WTC11 (cell line): ENCODE measurements around the gene ADRA2C. TPM values are rescaled to one million over a fixed set of nuclear protein-coding genes. Genes with fewer than 3 reads are reported as not detected.

ENCODE experiments used
- ATAC-seq: fragments of 200-7000 bp; cut with Tn5 transposase; 2 replicates; pipeline ENCODE4 v1.10.0; 2021; ENCODE audit warnings: mild to moderate bottlenecking, moderate library complexity
- Bru-seq: library from RNA; stranded (reverse); fragments of 400-500 nt; gene quantifications from one replicate; lab custom pipeline; 2021; lab: Mats Ljungman, UMichigan
- CTCF ChIA-PET: fragments of 300-600 bp; sonication (Branson Sonifier 250); formaldehyde crosslinking; loops from one replicate; lab custom pipeline; 2021; ENCODE audit warnings: antibody characterized with exemption; lab: Charles Lee
- POLR2A ChIA-PET: fragments of 350-600 bp; sonication (Branson Sonifier 250); formaldehyde crosslinking; loops from one replicate; lab custom pipeline; 2021; ENCODE audit warnings: antibody characterized with exemption; lab: Charles Lee
- DNase-seq: peaks from one replicate; pipeline ENCODE4 v3.0.0; 2021; ENCODE audit warnings: low spot score
- H3K27ac Mint-ChIP-seq: 2 replicates; pipeline ENCODE4 v1.8.0; 2021; ENCODE audit warnings: mixed read lengths
- H3K27me3 Mint-ChIP-seq: 2 replicates; pipeline ENCODE4 v1.8.0; 2021; ENCODE audit warnings: low read depth, mild to moderate bottlenecking, moderate library complexity, mixed read lengths
- H3K36me3 Mint-ChIP-seq: 2 replicates; pipeline ENCODE4 v1.8.0; 2021; ENCODE audit warnings: mixed read lengths
- H3K4me1 Mint-ChIP-seq: 2 replicates; pipeline ENCODE4 v1.8.0; 2022; ENCODE audit warnings: mixed read lengths
- H3K4me3 Mint-ChIP-seq: 2 replicates; pipeline ENCODE4 v1.8.0; 2021; ENCODE audit warnings: mild to moderate bottlenecking, moderate library complexity, mixed read lengths
- H3K9me3 Mint-ChIP-seq: 2 replicates; pipeline ENCODE4 v1.8.0; 2021; ENCODE audit warnings: mixed read lengths
- FOXP1 ChIP-seq: sonication (generic); formaldehyde crosslinking; IDR thresholded peaks from 2 replicates; pipeline ENCODE4 v1.8.0; 2022; ENCODE audit warnings: missing genetic modification reagents, mild to moderate bottlenecking, moderate library complexity, borderline replicate concordance
- MYBL2 ChIP-seq: sonication (generic); formaldehyde crosslinking; IDR thresholded peaks from 2 replicates; pipeline ENCODE4 v1.8.1; 2023; ENCODE audit warnings: mild to moderate bottlenecking, moderate library complexity, missing genetic modification reagents
- NFATC4 ChIP-seq: fragments of 250-450 bp; sonication (Bioruptor Pico); IDR thresholded peaks from 2 replicates; pipeline ENCODE4 v1.9.0; 2021; ENCODE audit warnings: mild to moderate bottlenecking
- NR2C2 ChIP-seq: sonication (generic); formaldehyde crosslinking; IDR thresholded peaks from 2 replicates; pipeline ENCODE4 v1.8.0; 2022; ENCODE audit warnings: mild to moderate bottlenecking, missing genetic modification reagents
- NR3C1 ChIP-seq: sonication (generic); formaldehyde crosslinking; conservative IDR thresholded peaks from 2 replicates; pipeline ENCODE4 v1.8.1; 2023; ENCODE audit warnings: low read depth, mild to moderate bottlenecking, missing genetic modification reagents
- PRRX2 ChIP-seq: fragments of 250-450 bp; sonication (Bioruptor Pico); IDR thresholded peaks from 2 replicates; pipeline ENCODE4 v1.8.0; 2021; ENCODE audit warnings: mild to moderate bottlenecking
- ZNF138 ChIP-seq: sonication (generic); formaldehyde crosslinking; conservative IDR thresholded peaks from 2 replicates; pipeline ENCODE4 v1.8.1; 2022; ENCODE audit warnings: mild to moderate bottlenecking, moderate library complexity, missing genetic modification reagents
- ZNF263 ChIP-seq: sonication (generic); formaldehyde crosslinking; IDR thresholded peaks from 2 replicates; pipeline ENCODE4 v1.8.1; 2022; ENCODE audit warnings: low read depth, mild to moderate bottlenecking, moderate library complexity, missing genetic modification reagents
- long read RNA-seq, 3 experiments: library from RNA in 1 of 3; library from capped mRNA in 1 of 3; library from polyadenylated mRNA in 1 of 3; unstranded in 2 of 3; stranded (forward) in 1 of 3; transcript quantifications; one replicate each; pipeline ENCODE4 v2.0.0, GENCODE V29; 2021
- total RNA-seq: library from RNA; stranded (reverse); gene quantifications from 3 replicates; pipeline ENCODE4 v1.2.3, GENCODE V29; 2021
- TF ChIP-seq, protein P1 (sequence below): fragments of 250-450 bp; sonication (Bioruptor Pico); conservative IDR thresholded peaks from 2 replicates; pipeline ENCODE4 v1.9.0; 2021; ENCODE audit warnings: mild to moderate bottlenecking
- TF ChIP-seq, protein P2 (sequence below): sonication (generic); formaldehyde crosslinking; IDR thresholded peaks from 2 replicates; pipeline ENCODE4 v1.8.0; 2022; ENCODE audit warnings: mild to moderate bottlenecking, missing genetic modification reagents
- TF ChIP-seq, protein P3 (sequence below): sonication (generic); formaldehyde crosslinking; IDR thresholded peaks from 2 replicates; pipeline ENCODE4 v1.8.1; 2022; ENCODE audit warnings: missing genetic modification reagents, borderline replicate concordance
- TF ChIP-seq, protein P4 (sequence below): sonication (generic); formaldehyde crosslinking; IDR thresholded peaks from 2 replicates; pipeline ENCODE4 v1.8.1; 2022; ENCODE audit warnings: low read depth, mild to moderate bottlenecking, moderate library complexity, missing genetic modification reagents, borderline replicate concordance
- TF ChIP-seq, protein P5 (sequence below): sonication (generic); formaldehyde crosslinking; IDR thresholded peaks from 2 replicates; pipeline ENCODE4 v1.8.1; 2023; ENCODE audit warnings: mild to moderate bottlenecking, missing genetic modification reagents, moderate library complexity
- TF ChIP-seq, protein P6 (sequence below): fragments of 250-450 bp; sonication (Bioruptor Pico); IDR thresholded peaks from 2 replicates; pipeline ENCODE4 v1.9.0; 2021; ENCODE audit warnings: mild to moderate bottlenecking

Gene ADRA2C
- total RNA-seq (19.8 to 21.8 TPM (median 20.7 TPM) in 3 replicates), Bru-seq, nascent RNA (percentile 39 among the genes with signal in this experiment)
- long read RNA-seq, experiment 1, transcript ADRA2C-201 (1 exons, 2,129 nt): major isoform, 71 of 71 reads
- long read RNA-seq, experiment 1, partial matches to known transcripts: 0 of 71 reads
- long read RNA-seq, experiment 1, other reads (novel, unspliced or antisense): 0 of 71 reads
- long read RNA-seq, experiment 2, transcript ADRA2C-201 (1 exons, 2,129 nt): major isoform, 39 of 39 reads
- long read RNA-seq, experiment 2, partial matches to known transcripts: 0 of 39 reads
- long read RNA-seq, experiment 2, other reads (novel, unspliced or antisense): 0 of 39 reads
- long read RNA-seq, experiment 3: 0 reads

DNA sequence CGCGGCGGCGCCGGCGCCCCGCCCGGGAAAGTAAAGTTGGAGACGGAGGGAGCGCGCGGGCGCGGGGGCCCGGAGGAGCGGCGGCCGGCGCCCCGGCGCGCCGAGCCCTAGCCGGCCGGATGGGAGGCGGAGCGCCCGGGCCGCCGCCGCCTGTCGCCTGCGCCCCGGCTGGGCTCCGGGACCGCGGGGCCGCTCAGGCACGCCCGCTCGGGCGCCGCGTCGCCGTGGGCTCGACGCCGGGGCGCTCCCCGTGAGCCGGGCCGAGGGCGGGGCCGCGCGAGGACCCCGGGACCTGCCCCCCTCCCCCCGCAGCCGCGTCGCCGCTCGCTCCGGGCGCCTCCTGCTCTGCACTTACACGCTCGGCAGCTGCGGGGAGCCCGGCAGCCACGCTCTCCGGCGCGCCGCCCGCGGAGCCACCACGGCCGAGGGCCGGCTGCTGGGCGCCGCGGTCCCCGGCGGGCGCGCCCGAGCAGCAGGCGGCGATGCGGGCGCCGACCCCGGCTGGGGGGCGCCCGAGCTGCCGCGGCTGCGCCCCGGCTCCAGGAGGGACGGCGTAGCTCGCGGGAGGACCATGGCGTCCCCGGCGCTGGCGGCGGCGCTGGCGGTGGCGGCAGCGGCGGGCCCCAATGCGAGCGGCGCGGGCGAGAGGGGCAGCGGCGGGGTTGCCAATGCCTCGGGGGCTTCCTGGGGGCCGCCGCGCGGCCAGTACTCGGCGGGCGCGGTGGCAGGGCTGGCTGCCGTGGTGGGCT lies at the start of gene ADRA2C:
TSS of gene ADRA2C (plus strand) at position 350 of the 749 bp plus-strand sequence. CDS start at position 572, 222 bp downstream.
- Mint-ChIP-seq H3K27ac (peak within 1 kb of the TSS; percentile 89; the same call in 1 of the 2 replicates), H3K4me3 (peak within 1 kb of the TSS; percentile 89), H3K9me3 (no peaks in the 10 kb centered on the region), H3K27me3 (peaks cover 37% of the 10 kb centered on the region), H3K4me1 (peaks cover 16% of the 10 kb centered on the region), H3K36me3 (no peaks in the 10 kb centered on the region)
- ATAC-seq: no peak
- ChIA-PET POLR2A (interaction anchor here (0.8 kb wide), 1 partner anchor 96 kb away, joined by 3 read pairs; no protein-coding TSS in a partner anchor), CTCF (interaction anchor here (0.7 to 6.6 kb wide), 23 partner anchors 12 to 396 kb away, joined by 3 to 96 read pairs (median 7); no protein-coding TSS in a partner anchor)
- TF ChIP-seq MYBL2 (CRISPR knock-in tag): no peak
- TF ChIP-seq, protein P1, sequence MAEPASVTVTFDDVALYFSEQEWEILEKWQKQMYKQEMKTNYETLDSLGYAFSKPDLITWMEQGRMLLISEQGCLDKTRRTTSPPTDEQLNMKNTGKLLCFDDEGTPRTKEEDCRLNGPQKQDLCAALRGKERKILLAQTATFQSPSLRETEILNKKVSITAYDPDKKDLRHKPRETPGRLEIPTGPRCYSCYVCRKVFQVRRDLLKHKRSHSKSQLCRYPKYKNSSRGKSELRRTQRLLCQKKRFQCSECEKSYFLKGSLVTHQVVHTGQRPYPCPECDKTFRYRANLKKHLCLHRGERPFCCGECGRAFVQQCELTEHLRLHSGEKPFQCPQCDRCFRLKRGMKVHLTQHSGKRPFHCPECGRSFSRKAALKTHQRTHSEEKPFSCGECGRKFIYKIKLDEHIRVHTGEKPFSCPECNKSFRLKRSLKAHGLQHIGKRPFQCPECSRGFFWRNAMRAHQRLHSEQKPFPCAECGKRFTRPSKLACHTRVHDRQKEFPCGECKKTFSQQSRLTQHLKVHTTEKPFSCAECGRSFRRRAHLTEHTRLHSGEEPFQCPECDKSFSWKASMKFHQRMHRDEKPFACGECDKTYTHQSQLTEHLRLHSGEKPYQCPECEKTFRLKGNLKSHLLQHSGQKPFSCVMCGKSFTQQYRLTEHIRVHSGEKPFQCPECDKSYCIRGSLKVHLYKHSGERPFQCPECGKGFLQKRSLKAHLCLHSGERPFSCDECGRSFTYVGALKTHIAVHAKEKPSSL: no peak
- TF ChIP-seq, protein P2, sequence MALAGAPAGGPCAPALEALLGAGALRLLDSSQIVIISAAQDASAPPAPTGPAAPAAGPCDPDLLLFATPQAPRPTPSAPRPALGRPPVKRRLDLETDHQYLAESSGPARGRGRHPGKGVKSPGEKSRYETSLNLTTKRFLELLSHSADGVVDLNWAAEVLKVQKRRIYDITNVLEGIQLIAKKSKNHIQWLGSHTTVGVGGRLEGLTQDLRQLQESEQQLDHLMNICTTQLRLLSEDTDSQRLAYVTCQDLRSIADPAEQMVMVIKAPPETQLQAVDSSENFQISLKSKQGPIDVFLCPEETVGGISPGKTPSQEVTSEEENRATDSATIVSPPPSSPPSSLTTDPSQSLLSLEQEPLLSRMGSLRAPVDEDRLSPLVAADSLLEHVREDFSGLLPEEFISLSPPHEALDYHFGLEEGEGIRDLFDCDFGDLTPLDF (CRISPR knock-in tag): no peak
- no peak for DNase-seq

DNA sequence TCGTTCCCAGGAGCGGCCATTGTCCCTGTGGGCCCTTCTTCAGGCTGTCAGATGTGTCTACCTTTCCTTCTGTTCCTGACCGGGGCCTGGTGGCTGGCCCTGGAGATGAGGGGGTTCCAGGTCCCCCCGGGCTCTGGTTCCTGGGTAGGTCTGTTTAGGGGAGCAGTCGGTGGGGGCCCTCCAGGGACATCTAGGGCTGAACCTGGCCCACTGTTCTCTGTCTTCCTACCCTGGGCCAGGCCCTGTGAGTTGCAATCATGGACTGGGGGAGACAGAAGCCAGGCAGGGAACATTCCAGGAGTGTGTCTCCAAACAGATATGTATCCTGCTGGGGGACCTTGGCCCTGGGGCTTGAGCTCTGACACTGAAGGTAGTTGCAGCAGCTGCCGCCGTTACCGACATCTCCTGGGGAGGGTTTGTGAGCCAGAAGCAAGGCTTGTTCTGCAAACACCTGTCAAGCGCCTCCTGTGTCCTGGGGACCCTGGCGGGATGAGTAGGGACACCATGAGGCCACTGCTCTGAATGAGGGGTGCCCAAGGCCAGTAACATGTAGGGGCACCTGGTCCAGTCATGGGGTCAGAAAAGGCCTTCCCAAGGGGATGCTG lies 49.5 kb upstream of the ADRA2C start:
- ATAC-seq (no peak), DNase-seq (no peak)
- H3K4me1 Mint-ChIP-seq: peaks cover 3% of the 10 kb centered on the region
- no peak overlapping the region for H3K27ac Mint-ChIP-seq
- H3K36me3 Mint-ChIP-seq: peaks cover 8% of the 10 kb centered on the region
- TF ChIP-seq, protein P3, sequence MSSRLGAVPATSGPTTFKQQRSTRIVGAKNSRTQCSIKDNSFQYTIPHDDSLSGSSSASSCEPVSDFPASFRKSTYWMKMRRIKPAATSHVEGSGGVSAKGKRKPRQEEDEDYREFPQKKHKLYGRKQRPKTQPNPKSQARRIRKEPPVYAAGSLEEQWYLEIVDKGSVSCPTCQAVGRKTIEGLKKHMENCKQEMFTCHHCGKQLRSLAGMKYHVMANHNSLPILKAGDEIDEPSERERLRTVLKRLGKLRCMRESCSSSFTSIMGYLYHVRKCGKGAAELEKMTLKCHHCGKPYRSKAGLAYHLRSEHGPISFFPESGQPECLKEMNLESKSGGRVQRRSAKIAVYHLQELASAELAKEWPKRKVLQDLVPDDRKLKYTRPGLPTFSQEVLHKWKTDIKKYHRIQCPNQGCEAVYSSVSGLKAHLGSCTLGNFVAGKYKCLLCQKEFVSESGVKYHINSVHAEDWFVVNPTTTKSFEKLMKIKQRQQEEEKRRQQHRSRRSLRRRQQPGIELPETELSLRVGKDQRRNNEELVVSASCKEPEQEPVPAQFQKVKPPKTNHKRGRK (CRISPR knock-in tag): no peak
- no peak for TF ChIP-seq FOXP1
- H3K27me3 Mint-ChIP-seq: peaks cover 5% of the 10 kb centered on the region
- ChIA-PET CTCF (no interaction called here), POLR2A (no interaction called here)
- no peak overlapping the region for H3K4me3 Mint-ChIP-seq
- peaks cover 18% of the 10 kb centered on the region for H3K9me3 Mint-ChIP-seq

DNA sequence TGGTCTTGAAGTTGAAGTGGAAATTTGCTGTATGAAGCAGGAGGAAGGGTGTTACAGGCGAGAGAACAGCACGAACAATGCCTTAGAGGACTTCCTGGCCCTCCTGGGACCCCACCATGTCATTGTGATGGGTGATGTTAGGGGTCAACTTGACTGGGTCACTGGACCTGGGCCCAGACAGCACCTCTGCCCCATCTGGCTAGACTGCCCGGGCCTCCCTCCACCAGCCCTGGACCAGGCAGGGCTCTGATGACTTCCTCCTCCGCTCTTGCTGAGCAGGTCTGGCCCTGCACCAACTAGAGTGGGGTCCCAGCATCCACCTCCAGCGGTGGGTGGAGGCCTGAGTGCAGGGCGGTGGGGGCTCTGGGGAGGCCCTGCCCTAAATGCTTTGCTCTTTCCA lies 48.9 kb upstream of the ADRA2C start:
- Mint-ChIP-seq H3K36me3 (peaks cover 8% of the 10 kb centered on the region), H3K27ac (no peak overlapping the region), H3K9me3 (peaks cover 18% of the 10 kb centered on the region), H3K4me3 (no peak overlapping the region), H3K27me3 (peaks cover 5% of the 10 kb centered on the region), H3K4me1 (peaks cover 3% of the 10 kb centered on the region)
- DNase-seq: no peak
- TF ChIP-seq, protein P4, sequence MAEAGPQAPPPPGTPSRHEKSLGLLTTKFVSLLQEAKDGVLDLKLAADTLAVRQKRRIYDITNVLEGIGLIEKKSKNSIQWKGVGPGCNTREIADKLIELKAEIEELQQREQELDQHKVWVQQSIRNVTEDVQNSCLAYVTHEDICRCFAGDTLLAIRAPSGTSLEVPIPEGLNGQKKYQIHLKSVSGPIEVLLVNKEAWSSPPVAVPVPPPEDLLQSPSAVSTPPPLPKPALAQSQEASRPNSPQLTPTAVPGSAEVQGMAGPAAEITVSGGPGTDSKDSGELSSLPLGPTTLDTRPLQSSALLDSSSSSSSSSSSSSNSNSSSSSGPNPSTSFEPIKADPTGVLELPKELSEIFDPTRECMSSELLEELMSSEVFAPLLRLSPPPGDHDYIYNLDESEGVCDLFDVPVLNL (CRISPR knock-in tag): no peak
- TF ChIP-seq NFATC4 (no peak), NR3C1 (CRISPR knock-in tag) (no peak), ZNF263 (CRISPR knock-in tag) (no peak), ZNF138 (no peak), NR2C2 (CRISPR knock-in tag) (no peak), PRRX2 (CRISPR knock-in tag) (no peak)
- TF ChIP-seq, protein P5, sequence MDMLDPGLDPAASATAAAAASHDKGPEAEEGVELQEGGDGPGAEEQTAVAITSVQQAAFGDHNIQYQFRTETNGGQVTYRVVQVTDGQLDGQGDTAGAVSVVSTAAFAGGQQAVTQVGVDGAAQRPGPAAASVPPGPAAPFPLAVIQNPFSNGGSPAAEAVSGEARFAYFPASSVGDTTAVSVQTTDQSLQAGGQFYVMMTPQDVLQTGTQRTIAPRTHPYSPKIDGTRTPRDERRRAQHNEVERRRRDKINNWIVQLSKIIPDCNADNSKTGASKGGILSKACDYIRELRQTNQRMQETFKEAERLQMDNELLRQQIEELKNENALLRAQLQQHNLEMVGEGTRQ: no peak
- TF ChIP-seq, protein P6, sequence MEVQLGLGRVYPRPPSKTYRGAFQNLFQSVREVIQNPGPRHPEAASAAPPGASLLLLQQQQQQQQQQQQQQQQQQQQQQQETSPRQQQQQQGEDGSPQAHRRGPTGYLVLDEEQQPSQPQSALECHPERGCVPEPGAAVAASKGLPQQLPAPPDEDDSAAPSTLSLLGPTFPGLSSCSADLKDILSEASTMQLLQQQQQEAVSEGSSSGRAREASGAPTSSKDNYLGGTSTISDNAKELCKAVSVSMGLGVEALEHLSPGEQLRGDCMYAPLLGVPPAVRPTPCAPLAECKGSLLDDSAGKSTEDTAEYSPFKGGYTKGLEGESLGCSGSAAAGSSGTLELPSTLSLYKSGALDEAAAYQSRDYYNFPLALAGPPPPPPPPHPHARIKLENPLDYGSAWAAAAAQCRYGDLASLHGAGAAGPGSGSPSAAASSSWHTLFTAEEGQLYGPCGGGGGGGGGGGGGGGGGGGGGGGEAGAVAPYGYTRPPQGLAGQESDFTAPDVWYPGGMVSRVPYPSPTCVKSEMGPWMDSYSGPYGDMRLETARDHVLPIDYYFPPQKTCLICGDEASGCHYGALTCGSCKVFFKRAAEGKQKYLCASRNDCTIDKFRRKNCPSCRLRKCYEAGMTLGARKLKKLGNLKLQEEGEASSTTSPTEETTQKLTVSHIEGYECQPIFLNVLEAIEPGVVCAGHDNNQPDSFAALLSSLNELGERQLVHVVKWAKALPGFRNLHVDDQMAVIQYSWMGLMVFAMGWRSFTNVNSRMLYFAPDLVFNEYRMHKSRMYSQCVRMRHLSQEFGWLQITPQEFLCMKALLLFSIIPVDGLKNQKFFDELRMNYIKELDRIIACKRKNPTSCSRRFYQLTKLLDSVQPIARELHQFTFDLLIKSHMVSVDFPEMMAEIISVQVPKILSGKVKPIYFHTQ (CRISPR knock-in tag): no peak
- ChIA-PET POLR2A (no interaction called here), CTCF (no interaction called here)
- ATAC-seq: no peak
